ENCODE results near the gene TRNAU1AP. TPM values are rescaled to one million over a fixed set of nuclear protein-coding genes. Genes with fewer than 3 reads are reported as not detected.
"Not testable (repeated sequence)": the region's sequence is repeated elsewhere in the genome, so short reads cannot be mapped to it uniquely, and the experiment has no call there.

TRNAU1AP gene
- total RNA-seq, 4 donors from 2014 or later, result 3.8 to 34.9 (median 20.3) TPM

DNA sequence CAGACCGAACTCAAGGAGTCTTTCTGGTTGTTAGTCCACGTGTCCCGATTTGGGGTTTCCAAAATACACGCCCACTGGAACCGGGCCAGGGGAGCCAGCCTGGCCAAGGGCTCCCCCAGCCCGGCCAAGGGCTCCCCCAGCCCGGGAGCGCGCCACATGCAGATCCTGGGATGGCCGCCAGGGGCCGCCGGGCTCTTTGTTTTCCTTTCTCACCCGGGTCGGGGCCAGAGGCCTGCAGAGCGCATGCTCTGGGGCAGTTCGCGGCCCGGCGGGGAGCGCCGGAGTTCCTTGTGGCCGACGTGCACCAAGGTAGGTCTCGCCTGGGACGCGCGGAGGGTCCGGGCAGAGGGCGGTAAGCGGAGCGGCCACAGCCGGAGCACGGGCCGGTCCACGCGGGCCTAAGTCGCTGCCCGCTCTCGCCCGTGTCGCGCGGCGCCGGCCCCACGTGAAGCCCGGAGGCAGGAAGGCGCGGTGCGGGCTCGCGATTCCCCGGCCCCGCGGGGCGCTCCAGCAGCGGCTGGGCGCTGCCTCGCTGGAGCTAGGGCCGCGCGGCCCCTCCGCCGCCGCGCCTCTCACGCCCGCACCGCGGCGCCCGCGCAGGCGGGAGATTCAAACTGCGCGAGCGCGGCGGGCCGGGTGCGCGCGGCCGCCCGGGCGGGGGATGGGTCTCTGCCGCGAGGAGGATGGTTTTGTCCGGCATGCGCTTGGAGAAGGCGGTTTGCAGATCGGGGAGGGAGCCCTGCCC, 34.7 kb upstream of the TRNAU1AP start:
- Histone ChIP-seq H3K4me1 (peaks cover 3 to 7% of the 10 kb centered on the region in 2 donors), H3K36me3 (no peaks in the 10 kb centered on the region), H3K9me3 (no peaks in the 10 kb centered on the region), H3K27ac (peak overlapping the region; percentile 84 to 85), H3K27me3 (no peaks in the 10 kb centered on the region), H3K4me3 (peak overlapping the region; percentile 31 to 53)
- TF ChIP-seq POLR2A (IDR thresholded peaks at IDR 0.05), result peak; percentile 23 to 61
- TF ChIP-seq, protein P1, sequence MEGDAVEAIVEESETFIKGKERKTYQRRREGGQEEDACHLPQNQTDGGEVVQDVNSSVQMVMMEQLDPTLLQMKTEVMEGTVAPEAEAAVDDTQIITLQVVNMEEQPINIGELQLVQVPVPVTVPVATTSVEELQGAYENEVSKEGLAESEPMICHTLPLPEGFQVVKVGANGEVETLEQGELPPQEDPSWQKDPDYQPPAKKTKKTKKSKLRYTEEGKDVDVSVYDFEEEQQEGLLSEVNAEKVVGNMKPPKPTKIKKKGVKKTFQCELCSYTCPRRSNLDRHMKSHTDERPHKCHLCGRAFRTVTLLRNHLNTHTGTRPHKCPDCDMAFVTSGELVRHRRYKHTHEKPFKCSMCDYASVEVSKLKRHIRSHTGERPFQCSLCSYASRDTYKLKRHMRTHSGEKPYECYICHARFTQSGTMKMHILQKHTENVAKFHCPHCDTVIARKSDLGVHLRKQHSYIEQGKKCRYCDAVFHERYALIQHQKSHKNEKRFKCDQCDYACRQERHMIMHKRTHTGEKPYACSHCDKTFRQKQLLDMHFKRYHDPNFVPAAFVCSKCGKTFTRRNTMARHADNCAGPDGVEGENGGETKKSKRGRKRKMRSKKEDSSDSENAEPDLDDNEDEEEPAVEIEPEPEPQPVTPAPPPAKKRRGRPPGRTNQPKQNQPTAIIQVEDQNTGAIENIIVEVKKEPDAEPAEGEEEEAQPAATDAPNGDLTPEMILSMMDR (IDR thresholded peaks at IDR 0.05), result peak; percentile 95 to 98 (median 97)
- intact Hi-C loops (cut with DNase I; ENCODE audit: low total_unique reads), result loop anchor here (5.0 kb wide), 1 partner anchor 84 kb away; no protein-coding TSS in a partner anchor
- DNase-seq, result peak; percentile 86 to 90

DNA sequence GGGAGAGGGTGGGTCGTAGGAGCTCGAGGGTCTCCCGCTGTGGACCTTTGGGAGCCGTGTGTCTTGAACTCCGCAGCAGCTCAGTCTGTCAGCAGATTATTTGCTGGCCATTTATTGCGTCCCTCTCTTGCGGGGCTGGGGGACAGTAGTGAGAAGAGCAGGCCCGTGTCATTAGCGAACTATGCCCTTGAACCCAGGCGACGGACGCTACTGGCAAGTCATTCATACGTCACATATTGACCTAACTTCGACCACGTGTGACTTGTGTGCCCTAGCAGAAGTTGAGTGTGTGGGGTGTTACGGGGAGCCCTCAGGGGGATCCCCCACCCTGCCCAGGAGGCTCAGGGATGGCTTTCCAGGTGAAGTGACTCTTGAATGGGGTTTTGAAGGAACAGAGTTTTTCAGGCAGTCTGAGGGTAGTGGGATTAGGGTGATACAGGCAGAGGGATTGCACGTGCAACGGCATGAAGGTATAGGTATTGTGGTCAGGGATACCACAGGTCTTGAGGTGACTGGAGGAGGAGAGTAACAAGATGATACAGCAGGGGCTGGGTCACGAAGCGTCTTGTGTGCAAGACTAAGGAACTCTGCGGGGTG, 34.0 kb upstream of the TRNAU1AP start:
- DNase-seq, result no peak
- Histone ChIP-seq H3K27me3 (no peaks in the 10 kb centered on the region), H3K4me1 (peaks cover 3 to 7% of the 10 kb centered on the region in 2 donors), H3K9me3 (no peaks in the 10 kb centered on the region), H3K27ac (peak overlapping the region; percentile 84 to 85), H3K4me3 (peak overlapping the region; percentile 31 to 53), H3K36me3 (no peaks in the 10 kb centered on the region)
- intact Hi-C loops (cut with DNase I; ENCODE audit: low total_unique reads), result loop anchor here (5.0 kb wide), 1 partner anchor 83 kb away; no protein-coding TSS in a partner anchor
- TF ChIP-seq, protein P1 (IDR thresholded peaks at IDR 0.05), result no peak
- no peak for TF ChIP-seq POLR2A (IDR thresholded peaks at IDR 0.05)

DNA sequence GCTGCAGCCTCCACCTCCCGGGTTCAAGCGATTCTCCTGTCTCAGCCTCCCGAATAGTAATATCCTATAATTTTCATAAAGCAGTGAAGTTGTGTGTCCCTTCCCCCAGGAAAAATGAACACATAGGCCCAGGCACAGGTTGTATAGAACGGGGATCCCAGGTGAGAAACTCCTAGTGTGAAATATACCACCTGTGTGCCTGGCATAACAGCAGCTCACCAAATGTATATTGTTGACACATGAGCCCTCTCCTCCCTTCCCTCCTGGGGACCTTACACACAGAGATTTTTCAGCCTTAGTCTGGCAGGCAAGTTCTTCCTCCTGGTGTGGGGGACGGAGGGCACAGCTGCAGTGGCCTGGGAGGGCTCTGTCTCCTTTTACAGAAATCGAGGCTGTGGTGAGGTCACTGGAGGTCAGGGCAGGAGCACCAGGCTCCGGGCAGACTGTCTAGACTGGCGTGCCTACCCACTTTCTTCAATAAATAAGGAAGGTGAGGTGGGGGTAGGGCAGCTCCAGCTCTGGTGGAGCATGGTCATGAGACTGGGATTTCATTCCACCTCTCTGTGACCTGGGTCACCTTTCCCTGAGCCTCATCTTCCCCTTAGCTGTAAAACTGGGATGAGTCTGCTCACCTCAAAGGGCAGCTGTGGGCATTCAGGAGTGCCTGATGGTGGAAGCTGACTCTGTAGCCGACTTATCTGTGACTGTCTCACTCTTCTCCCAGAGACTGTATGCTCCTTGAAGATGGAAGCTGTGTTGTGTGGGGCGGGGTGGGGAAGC, 32.7 kb upstream of the TRNAU1AP start:
- H3K9me3 ChIP-seq, result no peaks in the 10 kb centered on the region
- no peak overlapping the region for H3K27ac ChIP-seq
- DNase-seq, result no peak
- no peaks in the 10 kb centered on the region for H3K27me3 ChIP-seq
- H3K4me3 ChIP-seq, result no peak overlapping the region
- intact Hi-C loops (cut with DNase I; ENCODE audit: low total_unique reads), result loop anchor here (5.0 kb wide), 1 partner anchor 82 kb away; no protein-coding TSS in a partner anchor
- TF ChIP-seq, protein P1 (IDR thresholded peaks at IDR 0.05), result no peak
- TF ChIP-seq POLR2A (IDR thresholded peaks at IDR 0.05), result no peak
- no peaks in the 10 kb centered on the region for H3K36me3 ChIP-seq
- peaks cover 3 to 7% of the 10 kb centered on the region in 2 donors for H3K4me1 ChIP-seq

DNA sequence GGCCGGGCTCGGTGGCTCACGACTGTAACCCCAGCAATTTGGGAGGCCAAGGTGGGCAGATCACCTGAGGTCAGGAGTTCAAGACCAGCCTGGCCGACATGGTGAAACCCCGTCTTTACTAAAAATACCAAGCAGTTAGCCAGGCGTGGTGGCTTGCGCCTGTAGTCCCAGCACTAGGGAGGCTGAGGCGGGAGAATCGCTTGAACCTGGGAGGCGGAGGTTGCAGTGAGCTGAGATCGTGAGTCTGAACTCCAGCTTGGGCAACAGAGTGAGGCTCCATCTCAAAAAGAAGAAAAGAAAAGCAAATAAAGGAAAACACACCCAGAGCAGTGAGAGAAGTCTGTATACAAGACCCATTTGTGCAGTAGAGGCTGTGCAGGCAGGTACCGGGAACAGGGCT, 32.1 kb upstream of the TRNAU1AP start:
- H3K9me3 ChIP-seq, result not testable (repeated sequence)

DNA sequence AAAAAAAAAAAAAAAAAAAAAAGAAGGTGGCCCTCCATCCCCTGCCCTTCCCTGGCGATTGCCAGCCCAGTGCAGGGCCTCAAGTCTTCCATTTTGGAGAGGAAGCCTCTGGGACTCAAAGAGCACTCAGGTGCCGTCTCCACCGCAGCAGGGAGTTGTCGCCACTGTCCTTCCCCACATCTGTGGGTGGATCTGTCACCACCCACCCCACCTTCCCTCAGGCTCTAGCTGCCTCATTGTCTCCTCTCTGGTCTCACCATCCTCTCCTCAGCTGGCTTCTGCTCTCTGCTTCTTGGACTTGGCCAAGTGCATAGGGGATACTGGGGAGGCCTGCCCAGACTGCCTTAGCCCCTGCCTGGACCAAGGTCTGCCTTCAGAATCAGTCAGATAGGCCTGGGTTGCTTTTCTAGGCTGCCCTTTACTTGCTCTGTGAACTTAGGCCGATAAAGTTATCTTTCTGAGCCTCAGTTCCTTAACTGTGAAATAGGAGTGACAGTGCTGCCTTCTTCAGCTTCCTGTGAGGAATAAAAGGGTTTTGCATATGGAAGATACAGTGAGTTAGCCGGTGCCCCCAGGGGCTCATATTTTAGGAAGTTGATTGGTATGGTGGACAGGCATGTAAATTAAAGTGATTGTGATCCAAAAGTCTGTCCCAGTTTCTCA, 31.3 kb upstream of the TRNAU1AP start:
- H3K4me3 ChIP-seq, result no peak overlapping the region
- peaks cover 3 to 7% of the 10 kb centered on the region in 2 donors for H3K4me1 ChIP-seq
- no peaks in the 10 kb centered on the region for H3K36me3 ChIP-seq
- no peaks in the 10 kb centered on the region for H3K27me3 ChIP-seq
- intact Hi-C loops (cut with DNase I; ENCODE audit: low total_unique reads), result no loop called here
- H3K27ac ChIP-seq, result no peak overlapping the region
- TF ChIP-seq, protein P1 (IDR thresholded peaks at IDR 0.05), result no peak
- no peak for TF ChIP-seq POLR2A (IDR thresholded peaks at IDR 0.05)
- DNase-seq, result no peak
- no peaks in the 10 kb centered on the region for H3K9me3 ChIP-seq

More for the DNA sequence above, 32.1 kb upstream of the TRNAU1AP start:
- DNase-seq; H3K36me3 ChIP-seq; H3K27me3 ChIP-seq; H3K27ac ChIP-seq; intact Hi-C loops (cut with DNase I; ENCODE audit: low total_unique reads); H3K4me3 ChIP-seq; H3K4me1 ChIP-seq: not testable (repeated sequence)

DNA sequence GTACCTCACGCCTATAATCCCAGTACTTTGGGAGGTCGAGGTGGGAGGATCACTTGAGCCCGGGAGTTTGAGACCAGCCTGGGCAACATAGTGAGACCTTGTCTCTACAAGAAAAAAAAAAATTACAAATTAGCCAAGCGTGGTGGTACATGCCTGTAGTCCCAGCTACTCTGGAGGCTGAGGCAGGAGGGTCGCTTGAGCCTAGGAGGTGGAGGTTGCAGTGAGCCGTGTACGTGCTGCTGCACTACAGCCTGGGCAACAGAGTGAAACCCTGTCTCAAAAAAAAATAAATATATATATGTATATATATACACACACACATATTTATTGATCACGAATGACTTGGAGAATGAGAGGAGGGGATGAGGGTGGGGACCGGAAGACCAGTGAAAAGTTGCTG, 30.3 kb upstream of the TRNAU1AP start:
- H3K4me3 ChIP-seq; H3K36me3 ChIP-seq; H3K4me1 ChIP-seq; H3K9me3 ChIP-seq; intact Hi-C loops (cut with DNase I; ENCODE audit: low total_unique reads); DNase-seq; H3K27ac ChIP-seq; H3K27me3 ChIP-seq: not testable (repeated sequence)

DNA sequence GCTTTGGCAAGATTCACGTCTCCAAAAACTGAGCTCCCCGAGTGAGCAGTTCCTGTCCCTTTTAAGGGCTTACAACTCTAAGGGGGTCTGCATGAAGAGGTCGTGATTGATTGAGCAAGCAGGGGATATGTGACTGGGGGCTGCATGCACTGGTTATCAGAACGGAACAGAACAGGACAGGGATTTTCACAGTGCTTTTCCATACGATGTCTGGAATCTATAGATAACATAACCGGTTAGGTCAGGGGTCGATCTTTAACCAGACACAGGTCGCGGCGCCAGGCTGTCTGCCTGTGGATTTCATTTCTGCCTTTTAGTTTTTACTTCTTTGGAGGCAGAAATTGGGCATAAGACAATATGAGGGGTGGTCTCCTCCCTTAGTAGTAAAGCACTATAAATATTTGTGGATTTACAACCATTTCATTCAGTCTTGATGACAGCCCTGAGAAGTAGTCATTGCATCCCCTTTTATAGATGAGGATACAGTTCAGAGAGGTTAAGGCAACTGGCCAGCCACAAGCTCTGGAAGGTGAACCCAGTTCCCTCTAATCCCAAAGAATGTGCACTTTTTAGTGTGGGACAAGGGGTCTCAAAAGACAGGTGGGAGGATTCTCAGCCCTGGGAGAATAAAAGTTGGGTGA, 27.8 kb upstream of the TRNAU1AP start:
- DNase-seq; H3K27ac ChIP-seq; H3K27me3 ChIP-seq; H3K36me3 ChIP-seq; H3K9me3 ChIP-seq; intact Hi-C loops (cut with DNase I; ENCODE audit: low total_unique reads); H3K4me1 ChIP-seq; H3K4me3 ChIP-seq: not testable (repeated sequence)
